Loucy (cell line): ENCODE results near the gene VCX3B.

Experiments used
- CTCF ChIP-seq: fragments of 200-600 bp; sonication (generic); conservative IDR thresholded peaks from 2 replicates; pipeline ENCODE4 v1.5.1; 2014; ENCODE audit warnings: mild to moderate bottlenecking, antibody characterized with exemption, low read length
- EZH2phosphoT487 ChIP-seq: fragments of 200-600 bp; IDR thresholded peaks from 2 replicates; pipeline ENCODE4 v1.6.1; 2018; ENCODE audit warnings: antibody characterized with exemption, mild to moderate bottlenecking, moderate library complexity, borderline replicate concordance

- TF ChIP-seq CTCF, result no peak
- TF ChIP-seq EZH2phosphoT487, result no peak
These were observed 17.3 kb upstream of the VCX3B start for GRCh38 chrX:8447368-8447767.
